Measurements from ENCODE around the gene SP6.

The SP6 gene

DNA sequence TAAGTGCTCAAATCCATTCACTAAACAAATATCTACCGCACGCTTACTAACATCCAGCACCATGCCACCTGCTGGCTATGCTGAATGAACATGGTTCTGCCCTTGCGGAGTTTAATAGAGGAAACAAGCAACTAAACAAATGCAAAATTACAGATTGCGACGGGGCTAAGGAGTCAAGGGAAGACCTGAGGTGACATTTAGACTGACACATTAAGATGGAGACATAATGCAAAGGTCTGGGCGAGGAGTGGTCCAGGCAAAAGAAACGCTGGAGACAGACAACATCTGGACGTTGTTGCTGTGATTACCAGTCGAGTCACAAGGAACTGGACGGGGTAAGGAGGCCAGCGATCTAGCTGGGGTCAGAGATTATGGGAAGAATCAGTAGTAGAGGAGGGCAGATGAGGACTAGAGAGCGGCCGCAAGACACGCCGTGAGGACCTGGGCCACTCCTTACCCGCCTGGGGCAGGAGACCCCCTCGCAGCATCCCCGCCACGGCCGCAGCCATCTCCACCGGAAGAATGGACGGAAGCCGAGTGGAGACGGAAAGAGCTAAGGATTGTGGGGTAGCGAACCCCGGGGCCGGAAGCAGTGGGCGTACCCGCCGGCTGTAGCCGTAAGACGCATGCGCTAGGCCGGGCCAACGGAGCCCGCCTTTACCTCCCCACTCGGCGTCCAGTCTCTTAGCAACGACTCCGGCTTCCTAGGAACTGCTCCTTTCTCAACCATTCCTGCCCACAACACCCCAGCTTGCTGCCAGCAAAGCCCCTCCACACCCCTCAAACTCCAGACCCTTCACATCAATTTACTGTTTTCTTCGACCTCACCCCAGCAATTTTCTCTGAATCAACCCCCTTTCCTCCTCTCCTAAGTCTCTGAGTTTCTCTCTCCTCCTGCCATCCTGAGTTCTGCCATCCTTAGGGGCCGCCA, 19.7 kb downstream of the SP6 start, which contains the start of the genes LRRC46 and MRPL10:
LRRC46 (plus strand) TSS at position 668 of the 931 bp plus-strand sequence. CDS start 320 bp downstream, outside the sequence.
MRPL10 (minus strand) TSS at position 539 of the 931 bp plus-strand sequence; CDS start at position 509, 30 bp downstream.
- peak; percentile 80 for DNase-seq

DNA sequence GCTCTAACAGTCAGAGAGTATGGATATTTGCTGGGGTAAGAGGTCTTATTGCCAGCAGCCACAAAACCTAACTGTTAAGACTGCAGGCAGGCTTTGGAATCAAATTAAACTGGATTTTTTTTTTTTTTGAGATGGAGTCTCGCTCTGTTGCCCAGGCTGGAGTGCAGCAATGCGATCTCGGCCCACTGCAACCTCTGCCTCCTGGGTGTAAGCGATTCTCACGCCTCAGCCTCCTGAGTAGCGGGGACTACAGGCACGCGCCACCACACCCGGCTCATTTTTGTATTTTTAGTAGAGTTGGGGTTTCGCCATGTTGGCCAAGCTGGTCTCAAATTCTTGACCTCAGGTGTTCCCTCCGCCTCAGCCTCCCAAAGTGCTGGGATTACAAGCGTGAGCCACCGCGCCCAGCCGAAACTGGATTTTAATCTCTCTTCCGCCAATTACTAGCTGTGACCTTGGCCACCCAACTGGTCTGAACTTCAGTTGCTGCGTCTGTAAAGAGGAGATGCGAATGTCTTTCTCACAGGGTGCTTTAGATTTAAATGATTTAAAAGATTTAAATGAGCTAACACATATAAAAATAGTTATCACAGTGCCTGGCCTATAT, 20.5 kb downstream of the SP6 start:
- no peak for DNase-seq

DNA sequence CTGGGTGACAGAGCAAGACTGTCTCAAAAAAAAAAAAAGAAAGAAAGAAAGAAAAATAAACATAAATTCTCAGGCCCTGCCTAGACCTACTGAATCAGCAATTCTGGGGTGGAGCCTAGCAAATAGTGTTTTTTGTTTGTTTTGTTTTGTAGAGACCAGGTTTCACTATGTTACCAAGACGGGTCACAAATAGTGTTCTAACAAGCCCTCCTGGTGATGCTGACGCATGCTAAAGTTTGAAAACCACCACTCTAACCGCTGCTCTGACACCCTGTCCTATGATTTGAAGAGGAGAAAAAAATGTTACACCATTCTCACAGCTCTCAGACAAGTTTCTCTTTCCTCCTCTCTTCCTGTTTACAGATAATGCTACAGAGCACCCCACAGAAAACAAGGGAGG, 21.1 kb downstream of the SP6 start:
- DNase-seq: no peak

DNA sequence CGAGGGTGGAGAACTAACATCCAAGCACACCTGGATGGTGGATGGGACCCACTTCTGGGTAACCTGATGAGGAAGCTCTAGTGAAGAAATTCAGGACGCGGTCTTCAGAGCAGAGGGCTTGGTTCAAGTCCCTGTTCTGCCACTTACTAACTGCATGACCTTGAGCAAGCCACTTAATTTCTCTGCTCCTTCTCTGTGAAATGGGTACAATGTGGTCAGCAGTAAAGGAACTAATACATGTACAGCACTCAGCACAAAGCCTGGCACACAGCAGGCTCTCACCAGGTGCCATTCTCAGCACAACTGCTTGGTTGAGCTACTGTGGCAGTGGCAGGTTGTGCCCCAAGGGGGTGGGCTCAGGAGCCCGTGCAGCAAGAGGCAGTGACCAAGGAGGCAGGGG, 27.4 kb downstream of the SP6 start:
- no peak for DNase-seq

DNA sequence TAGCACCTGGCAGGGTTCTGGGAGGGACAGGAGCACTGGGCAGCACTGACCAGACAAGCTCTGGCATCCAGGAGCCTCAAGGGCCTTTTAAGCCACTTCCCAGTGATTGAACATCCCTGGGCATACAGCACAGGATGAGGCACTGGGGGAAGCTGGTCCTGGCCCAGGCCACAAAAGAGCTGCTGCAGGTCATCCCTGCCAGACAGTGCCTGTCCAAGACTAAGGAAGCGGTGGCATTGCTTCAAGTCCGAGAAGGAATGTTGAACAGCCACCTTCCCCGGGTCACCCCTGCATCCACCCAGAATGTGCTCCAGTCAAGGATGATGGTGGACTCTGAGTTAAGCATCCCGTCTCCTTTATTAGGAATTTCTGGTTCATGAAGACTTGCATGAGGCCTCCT, 28.2 kb downstream of the SP6 start:
- no peak for DNase-seq

DNA sequence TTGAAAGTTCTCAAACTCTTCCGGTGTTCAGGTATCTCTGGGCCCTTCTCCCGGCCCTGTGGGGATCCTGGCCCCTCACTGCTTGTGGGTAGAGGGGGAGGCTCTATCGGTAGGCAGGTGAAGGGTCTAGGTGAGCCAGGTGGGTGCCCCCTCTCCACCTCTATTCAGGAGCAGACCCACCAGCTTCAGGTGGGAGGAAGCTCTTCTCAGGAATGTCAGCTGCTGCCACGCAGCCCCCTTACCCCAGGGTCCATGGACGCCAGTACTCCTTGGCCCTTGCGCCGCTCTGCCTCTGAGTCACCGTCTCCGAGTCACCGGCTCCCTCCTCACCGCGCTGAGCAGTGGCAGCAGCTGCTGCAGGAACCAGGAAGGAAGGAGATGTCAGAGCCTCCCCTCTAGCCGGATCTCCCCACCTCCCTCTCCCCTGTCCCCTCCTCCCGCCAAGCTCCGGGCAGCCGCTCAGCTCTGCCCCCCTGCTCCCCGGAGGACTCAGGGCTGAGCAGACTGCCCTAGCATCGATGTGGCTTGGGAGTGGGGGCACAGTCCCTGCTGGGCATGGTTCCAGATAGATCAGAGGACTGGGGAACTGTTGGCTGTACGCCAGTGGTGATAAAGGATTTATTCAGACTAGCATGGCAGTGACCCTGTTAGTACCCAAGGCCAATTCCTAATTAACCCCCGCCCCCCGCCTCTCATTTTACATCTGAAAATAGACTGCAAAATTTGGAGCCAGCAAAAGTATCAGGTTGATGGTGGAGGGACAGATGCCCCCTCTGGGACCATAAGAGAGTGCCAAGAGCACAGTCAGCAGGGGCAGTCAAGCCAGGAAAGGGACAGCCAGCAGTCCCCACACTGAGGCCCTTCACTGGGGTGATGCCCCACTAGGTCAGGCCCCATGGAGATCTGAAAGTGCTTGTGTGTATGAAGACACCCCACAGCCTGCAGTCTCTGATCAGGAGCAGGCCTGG, 29.3 kb downstream of the SP6 start, which contains the start of gene OSBPL7:
OSBPL7 (minus strand) TSS at position 371 of the 968 bp plus-strand sequence. CDS start 1,516 bp downstream, outside the sequence.
- peak; percentile 48 for DNase-seq

DNA sequence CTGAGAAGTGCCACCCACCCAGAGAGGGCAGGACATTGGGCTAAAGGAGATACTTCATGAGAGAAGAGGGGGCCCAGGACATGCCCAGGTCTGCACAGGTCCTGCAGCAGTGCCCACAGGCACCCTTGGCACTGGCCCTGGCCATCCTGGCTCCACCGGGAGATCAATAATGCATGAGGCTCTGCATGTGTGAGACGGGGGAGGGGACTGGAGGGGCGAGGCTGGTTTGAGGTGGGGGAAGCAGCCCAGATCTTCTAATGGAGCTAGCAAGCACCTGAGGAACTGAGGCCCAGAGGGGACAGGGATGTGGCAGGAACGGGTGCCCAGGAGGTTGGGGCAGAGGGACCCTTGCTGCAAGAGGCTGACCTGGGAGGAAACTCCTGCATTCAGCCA, 29.9 kb downstream of the SP6 start:
- DNase-seq: no peak

DNA sequence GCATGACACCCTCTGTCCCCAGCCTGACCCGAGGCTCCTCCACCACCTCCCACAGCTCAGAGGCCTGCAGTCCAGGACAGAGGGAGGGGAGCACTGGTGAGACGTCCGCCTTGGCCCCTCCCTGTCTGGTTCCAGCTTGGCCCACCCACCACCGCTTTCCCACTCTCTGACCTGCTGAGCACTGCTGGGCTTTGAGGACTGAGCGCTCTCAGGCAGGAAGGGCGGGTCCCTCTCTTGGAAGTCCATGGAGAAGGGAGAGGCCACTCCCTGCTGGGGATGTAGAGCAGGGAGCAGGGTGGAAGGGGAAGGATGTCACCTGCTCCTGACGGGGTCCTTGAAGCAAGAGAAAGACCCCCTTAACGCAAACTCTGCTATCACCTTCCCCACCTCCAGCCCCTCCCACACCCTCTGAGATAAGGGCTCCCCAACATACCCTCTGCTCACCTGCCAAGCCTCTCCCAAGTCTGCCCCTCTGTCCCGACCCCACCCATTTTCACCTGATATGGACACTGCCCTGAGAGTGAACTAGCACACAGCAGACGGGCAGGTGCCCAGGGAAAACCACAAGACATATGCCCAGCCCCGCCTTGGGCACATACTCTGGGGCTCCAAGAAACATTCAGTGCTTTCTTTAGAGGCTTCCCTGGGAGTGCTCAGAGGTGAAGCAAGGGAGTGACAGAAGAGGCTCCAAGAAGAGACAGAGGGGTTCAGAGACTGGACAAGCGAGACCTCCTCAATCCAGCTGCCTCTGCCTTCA, 30.8 kb downstream of the SP6 start:
- DNase-seq: no peak

DNA sequence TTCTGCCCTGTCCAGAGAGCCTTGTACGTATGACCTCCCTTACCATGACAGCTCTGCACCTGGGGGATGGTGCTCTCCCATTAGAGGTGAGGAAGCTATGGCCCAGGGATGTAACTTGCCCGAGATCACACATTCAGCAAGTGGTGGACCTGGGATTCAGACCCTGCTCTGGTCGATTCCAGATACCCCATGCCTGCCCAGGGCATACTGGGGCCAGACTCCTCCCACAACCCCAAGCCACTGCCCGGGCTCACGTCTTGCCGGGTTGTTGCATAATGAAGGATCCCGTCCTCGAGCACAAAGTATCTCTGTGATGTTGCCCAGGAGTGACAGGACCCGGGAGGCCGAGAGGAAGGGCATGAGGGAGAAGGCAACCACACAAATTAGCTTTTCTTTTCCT, 31.5 kb downstream of the SP6 start:
- no peak for DNase-seq

DNA sequence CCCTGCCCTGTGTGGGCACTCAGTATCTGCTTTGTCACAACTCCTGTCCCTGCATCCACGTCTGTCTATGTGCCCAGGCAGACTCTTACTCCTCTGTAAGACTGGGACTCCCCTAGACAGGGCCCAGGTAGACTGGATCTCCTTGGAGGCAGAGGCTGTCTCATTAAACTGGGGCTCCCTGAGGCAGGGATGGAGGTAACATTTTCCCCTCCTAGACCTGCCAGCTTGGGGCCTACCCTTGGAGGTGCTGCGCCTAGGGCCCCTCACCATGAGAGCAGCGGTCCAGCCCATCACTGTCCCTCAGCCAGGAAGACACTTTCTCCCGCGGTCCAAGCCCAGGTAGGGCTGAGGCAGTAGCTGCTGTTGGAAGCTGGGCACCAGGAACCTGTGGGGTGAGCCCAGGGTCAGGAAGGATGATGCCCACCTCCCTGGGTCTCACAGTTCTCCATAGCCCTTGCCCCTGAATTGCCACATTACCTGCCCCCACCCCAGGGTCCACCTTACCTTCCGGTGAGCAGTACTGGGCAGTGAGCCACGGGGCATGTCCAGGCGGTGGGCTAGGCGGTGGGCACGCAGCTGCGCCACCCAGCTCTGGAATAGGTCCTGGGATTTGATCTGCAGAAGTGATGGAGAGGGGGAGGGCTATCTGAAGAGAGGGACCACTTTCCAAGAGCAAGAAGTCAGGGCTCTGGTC, 32.8 kb downstream of the SP6 start:
- no peak for DNase-seq

DNA sequence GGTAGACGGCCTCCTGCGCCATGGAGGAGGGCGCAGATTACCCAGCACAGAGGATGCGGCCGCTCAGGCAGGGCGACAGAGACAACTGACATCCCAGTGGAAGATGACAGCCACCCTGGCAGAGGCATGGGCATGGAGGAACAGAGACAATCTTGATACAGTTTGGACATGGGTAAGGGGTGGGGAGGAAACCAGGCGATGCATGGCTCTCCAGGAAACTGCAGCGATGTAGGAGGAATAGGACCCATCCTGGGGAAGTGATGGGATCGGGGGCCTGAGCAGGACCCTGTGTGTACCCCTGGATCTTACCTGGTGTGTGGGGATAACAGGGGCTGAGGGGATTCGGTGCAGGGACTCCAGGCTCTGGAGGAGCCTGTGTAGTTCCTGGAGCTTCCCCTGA, 34.0 kb downstream of the SP6 start:
- no peak for DNase-seq

DNA sequence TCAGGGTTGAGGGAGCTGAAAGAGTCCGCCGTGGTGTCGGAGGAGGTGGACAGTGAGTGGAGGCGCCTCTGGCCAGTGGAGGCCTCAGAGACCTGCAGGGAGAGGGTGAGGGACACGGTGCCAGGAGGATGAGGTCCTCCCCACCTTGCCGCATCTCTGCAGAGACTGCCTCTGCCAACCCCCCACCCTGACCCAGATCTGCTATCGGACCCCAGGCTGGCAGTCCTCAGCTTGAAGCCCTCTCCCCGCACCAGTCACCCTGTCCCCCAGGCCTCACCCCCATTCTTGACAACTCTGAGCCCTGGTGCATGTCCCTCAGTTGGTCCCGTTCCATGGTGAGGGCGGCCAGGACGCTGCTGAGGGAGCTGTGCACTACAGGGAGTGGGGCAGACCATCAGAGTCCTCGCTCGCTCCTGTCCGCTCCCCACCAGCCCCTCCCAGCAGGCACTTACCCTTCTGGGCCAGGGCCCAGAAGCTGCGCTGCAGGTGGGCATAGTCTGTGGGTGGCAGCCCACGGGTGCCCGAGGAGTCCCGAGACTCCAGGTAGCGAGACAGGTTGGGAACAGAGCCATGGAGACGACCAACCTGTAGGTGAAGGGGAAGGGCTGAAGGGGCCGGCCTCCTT, 34.7 kb downstream of the SP6 start:
- DNase-seq: no peak

DNA sequence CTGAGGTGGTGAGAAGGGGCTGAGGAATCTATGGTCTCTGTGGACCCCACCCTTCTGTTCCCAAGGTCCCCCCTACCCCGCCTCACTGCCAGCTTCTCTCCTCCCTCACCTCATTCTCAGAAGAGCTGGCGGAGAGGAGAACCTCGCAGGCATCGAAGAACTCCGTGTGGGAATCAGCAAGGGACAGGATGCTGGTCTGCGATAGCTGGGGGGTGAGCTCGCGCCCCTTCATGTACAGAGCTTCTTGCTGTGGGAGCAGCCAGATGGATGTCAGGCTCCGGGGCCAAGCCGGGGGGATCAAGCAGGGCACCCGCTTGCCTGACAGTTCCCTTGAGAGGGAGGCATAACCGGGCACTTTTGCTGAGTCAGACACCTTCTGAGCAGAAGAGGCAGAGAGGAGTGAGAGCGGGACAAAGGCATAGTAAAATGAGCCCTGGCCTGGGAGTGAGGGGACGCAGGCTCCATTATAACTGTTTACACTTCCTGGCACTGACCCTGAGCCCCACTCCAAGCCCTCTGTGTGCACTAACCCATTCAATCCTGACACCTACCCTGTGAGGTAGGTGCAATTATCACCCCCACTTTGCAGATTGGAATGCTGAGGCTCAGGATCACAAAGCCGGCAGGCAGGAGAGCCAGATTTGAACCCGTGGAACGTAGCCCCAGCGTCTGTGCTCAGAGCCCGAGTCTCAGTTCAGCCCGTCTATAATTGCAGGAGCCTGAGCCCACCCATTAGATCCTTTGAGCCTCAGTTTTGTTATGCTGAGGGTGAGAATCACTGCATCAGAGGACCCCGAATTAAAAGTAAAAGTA, 35.7 kb downstream of the SP6 start:
- no peak for DNase-seq

DNA sequence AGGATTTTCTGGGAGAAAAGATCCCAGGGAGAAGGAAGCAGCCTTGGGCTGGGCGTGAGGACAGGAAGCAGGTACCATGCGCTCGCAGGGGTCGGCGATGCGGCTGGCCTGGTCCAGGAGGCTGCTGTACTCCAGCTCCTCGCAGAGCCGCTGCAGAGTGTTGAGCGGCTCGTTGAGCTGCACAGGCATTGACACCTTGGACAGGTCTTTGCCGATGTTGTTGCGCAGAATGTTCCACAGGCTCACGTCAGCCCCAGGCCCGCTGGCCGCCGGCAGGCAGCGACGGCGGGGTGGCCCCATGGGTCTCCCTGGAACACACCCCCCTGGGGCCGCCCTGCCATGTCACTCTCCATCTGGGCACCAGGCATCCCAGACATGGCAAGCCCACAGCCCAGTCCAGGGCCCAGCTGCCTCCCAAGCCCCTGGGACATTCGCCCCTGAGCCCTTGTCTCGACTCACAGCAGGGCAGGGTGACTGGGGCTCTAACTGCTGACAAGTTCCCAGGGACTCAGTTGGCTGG, 37.4 kb downstream of the SP6 start:
- DNase-seq: no peak

DNA sequence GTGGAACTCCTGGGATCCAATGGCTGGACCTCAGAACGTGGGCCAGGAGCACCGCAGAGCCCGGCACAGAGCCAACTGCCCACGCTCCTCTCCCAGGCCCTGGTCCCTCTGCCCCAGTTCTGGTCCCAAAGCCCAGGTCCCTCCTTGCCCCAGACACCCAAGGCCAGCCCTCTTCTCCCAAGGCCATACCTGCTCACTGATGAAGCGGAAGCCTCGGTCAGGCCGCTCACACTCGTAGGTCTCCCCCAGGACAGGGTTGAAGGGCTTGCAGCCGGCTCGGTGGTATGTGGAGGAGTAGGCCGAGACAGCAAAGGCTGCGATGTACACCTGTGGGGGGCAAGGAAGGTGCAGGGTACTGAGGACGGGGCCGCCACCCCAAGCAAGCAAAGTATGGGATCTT, 37.9 kb downstream of the SP6 start:
- no peak for DNase-seq

DNA sequence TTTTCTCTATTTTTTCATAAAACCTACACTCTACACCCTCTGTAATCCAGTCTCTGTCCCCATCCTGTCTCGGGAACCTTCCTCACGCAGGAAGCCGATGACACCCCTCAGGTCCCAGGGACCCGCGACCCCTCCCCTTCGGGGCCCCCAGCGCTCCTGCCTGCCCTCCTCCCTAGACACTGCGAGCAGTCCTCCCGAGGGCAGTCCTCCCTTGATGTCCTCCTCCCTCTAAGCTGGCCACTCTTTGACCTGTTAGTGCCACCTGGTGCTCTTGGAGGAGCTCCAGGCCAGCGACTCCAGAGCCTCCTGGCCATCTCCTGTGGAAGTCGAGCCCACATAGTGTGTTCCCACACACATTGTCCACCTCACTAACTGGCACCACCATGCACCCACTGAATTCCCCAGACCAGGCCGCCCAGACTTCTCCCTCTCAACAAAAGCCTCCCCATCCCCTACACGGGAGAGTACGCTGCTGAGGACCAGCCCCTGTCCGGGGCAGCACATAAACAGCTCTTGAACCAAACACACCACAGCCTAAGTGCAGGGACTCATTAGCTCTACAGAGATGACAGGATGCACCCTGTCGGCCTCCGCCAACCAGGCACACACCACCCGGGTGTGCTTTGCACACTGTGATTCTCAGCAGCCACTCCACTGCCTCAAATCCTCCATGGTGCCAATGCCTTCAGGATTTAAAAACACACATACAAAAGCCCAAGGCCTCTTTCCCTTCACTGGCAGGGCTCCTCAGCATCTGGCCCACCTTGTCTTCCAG, 38.6 kb downstream of the SP6 start:
- no peak for DNase-seq

DNA sequence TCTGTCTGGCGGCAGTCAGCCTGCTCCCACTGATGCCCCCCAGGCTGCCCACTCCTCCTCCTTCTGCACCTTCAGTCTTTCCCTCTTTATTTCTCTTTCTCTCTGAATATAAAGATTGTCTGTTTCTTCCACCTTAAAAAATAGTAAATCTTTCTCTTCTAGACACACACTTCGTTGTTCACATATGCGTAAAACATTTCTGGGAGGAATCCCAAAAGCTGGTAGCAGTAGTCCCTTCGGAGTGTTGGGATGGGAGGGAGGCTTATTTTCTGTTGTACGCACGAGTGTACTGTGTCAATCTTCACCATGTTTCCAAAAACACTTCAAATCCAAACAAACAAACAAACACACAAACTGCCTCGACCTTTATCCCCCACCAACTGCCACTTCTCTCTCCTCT, 39.3 kb downstream of the SP6 start:
- no peak for DNase-seq

DNA sequence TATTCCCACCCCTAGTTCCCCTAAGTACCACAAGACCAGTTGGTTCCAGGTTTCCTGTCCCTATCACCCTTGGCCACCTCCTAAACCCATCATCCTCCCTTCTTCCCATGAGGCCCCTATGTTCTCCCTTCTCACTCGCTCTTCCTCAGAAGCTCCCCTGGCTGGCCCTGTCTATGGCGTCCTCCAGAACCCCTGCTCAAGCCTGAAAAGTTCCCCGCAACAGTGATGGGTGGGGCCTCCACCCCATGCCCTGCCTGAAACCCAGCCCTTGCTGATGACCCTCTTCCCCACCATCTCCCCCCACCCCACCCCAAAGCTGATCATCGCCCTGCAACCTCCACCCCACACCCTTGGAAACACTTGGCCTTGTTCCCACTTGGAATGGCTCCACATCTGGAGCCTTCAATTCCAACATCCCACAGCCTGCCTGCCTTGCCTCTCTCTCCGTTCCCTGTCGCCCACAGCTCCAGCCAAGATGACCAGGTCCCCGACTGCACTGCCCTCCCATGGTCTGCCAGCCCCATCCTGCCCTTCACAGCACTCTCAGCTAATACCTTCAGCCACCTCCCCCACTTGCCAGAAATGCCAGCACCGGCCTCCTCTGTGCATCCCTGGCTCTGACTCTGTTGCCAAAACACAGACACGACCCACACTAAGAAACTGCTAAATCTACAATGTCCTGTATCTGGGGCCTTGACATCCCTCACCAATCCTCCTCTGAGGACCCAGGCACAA, 39.9 kb downstream of the SP6 start:
- DNase-seq: no peak

Measured in NCI-H2107 (cell line).